ENCODE data around the gene RAD54L2.

Gene RAD54L2

GRCh38 chr3:51568996-51569395, 30.5 kb downstream of the RAD54L2 start:
- Histone ChIP-seq H3F3A (ENCODE audit: insufficient read depth) (no peaks in the 10 kb centered on the region), H3K9me2 (replicated peaks; ENCODE audit: insufficient read depth, low read length) (no peaks in the 10 kb centered on the region), H4K20me1 (ENCODE audit: low read depth, low read length) (no peaks in the 10 kb centered on the region), H3K36me3 (ENCODE audit: low read length) (no peaks in the 10 kb centered on the region), H3K4me3 (ENCODE audit: insufficient read depth, low read length, poor library complexity, severe bottlenecking) (no peak overlapping the region), H3K79me2 (ENCODE audit: insufficient read depth, low read length) (peaks cover 9% of the 10 kb centered on the region; the same call in 1 of the 2 replicates), H3K9me3 (ENCODE audit: insufficient read depth, low read length) (no peaks in the 10 kb centered on the region), H2AFZ (ENCODE audit: low read depth, low read length, severe bottlenecking) (no peak overlapping the region), H3K27ac (ENCODE audit: low read depth, low read length) (no peak overlapping the region), H3K9ac (ENCODE audit: low read length) (no peak overlapping the region), H3K4me2 (ENCODE audit: low read depth, low read length, poor library complexity, severe bottlenecking) (no peak overlapping the region), H3K27me3 (ENCODE audit: low read length) (no peaks in the 10 kb centered on the region)
- TF ChIP-seq EZH2phosphoT487 (conservative IDR thresholded peaks at IDR 0.05; ENCODE audit: low read length), result no peak
- TF ChIP-seq, protein P1, sequence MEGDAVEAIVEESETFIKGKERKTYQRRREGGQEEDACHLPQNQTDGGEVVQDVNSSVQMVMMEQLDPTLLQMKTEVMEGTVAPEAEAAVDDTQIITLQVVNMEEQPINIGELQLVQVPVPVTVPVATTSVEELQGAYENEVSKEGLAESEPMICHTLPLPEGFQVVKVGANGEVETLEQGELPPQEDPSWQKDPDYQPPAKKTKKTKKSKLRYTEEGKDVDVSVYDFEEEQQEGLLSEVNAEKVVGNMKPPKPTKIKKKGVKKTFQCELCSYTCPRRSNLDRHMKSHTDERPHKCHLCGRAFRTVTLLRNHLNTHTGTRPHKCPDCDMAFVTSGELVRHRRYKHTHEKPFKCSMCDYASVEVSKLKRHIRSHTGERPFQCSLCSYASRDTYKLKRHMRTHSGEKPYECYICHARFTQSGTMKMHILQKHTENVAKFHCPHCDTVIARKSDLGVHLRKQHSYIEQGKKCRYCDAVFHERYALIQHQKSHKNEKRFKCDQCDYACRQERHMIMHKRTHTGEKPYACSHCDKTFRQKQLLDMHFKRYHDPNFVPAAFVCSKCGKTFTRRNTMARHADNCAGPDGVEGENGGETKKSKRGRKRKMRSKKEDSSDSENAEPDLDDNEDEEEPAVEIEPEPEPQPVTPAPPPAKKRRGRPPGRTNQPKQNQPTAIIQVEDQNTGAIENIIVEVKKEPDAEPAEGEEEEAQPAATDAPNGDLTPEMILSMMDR (IDR thresholded peaks at IDR 0.05; ENCODE audit: insufficient read depth, low read length, poor library complexity, severe bottlenecking), result no peak

- H3K79me2 ChIP-seq (ENCODE audit: insufficient read depth, low read length), result peaks cover 5% of the 10 kb centered on the region; the same call in 1 of the 2 replicates
- no peaks in the 10 kb centered on the region for H3F3A ChIP-seq (ENCODE audit: insufficient read depth)
- no peaks in the 10 kb centered on the region for H3K36me3 ChIP-seq (ENCODE audit: low read length)
- H3K9ac ChIP-seq (ENCODE audit: low read length), result no peak overlapping the region
- no peaks in the 10 kb centered on the region for H3K9me2 ChIP-seq (replicated peaks; ENCODE audit: insufficient read depth, low read length)
- H3K27me3 ChIP-seq (ENCODE audit: low read length), result no peaks in the 10 kb centered on the region
- no peak overlapping the region for H3K27ac ChIP-seq (ENCODE audit: low read depth, low read length)
- TF ChIP-seq EZH2phosphoT487 (conservative IDR thresholded peaks at IDR 0.05; ENCODE audit: low read length), result no peak
- TF ChIP-seq, protein P1 (IDR thresholded peaks at IDR 0.05; ENCODE audit: insufficient read depth, low read length, poor library complexity, severe bottlenecking), result no peak
- H4K20me1 ChIP-seq (ENCODE audit: low read depth, low read length), result no peaks in the 10 kb centered on the region
- H3K9me3 ChIP-seq (ENCODE audit: insufficient read depth, low read length), result no peaks in the 10 kb centered on the region
- no peak overlapping the region for H2AFZ ChIP-seq (ENCODE audit: low read depth, low read length, severe bottlenecking)
- H3K4me3 ChIP-seq (ENCODE audit: insufficient read depth, low read length, poor library complexity, severe bottlenecking), result no peak overlapping the region
- no peak overlapping the region for H3K4me2 ChIP-seq (ENCODE audit: low read depth, low read length, poor library complexity, severe bottlenecking)
Measured at GRCh38 chr3:51578238-51578637, 39.7 kb downstream of the RAD54L2 start.

DNA sequence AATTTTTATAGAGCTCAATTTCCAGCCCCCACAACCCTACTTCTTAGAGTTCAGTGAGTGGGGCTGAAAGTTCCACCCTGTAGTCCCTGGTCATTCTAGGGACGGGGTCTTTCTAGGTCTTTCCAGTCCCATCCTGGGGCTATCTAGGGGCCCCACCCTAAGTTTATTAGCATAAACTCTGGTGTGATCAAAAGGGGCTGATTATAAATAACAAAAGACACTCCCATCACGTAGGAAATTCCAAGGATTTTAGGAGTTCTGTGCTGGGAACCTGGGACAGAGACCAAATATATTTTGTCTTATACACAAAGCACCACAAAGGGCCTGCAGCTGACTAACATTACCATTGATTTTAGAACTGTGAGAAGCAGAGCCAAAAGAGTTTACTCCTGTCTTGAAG, 41.9 kb downstream of the RAD54L2 start:
- Histone ChIP-seq H3K9ac (ENCODE audit: low read length) (no peak overlapping the region), H3K4me2 (ENCODE audit: low read depth, low read length, poor library complexity, severe bottlenecking) (no peak overlapping the region), H3K27ac (ENCODE audit: low read depth, low read length) (no peak overlapping the region), H3K36me3 (ENCODE audit: low read length) (no peaks in the 10 kb centered on the region), H3K27me3 (ENCODE audit: low read length) (no peaks in the 10 kb centered on the region), H3F3A (ENCODE audit: insufficient read depth) (no peaks in the 10 kb centered on the region), H3K9me3 (ENCODE audit: insufficient read depth, low read length) (no peaks in the 10 kb centered on the region), H2AFZ (ENCODE audit: low read depth, low read length, severe bottlenecking) (no peak overlapping the region), H3K4me3 (ENCODE audit: insufficient read depth, low read length, poor library complexity, severe bottlenecking) (no peak overlapping the region), H3K9me2 (replicated peaks; ENCODE audit: insufficient read depth, low read length) (no peaks in the 10 kb centered on the region), H3K79me2 (ENCODE audit: insufficient read depth, low read length) (peaks cover 5% of the 10 kb centered on the region; the same call in 1 of the 2 replicates), H4K20me1 (ENCODE audit: low read depth, low read length) (no peaks in the 10 kb centered on the region)
- no peak for TF ChIP-seq EZH2phosphoT487 (conservative IDR thresholded peaks at IDR 0.05; ENCODE audit: low read length)
- TF ChIP-seq, protein P1 (IDR thresholded peaks at IDR 0.05; ENCODE audit: insufficient read depth, low read length, poor library complexity, severe bottlenecking), result no peak

Data from SU-DHL-6 (cell line).